ENCODE results near the gene AGXT. TPM values are rescaled to one million over a fixed set of nuclear protein-coding genes. Genes with fewer than 3 reads are reported as not detected.
A peak's percentile ranks its signal among the peaks of the same experiment; 100 is the strongest.
"Not testable (repeated sequence)": the region's sequence is repeated elsewhere in the genome, so short reads cannot be mapped to it uniquely, and the experiment has no call there.

AGXT gene
- total RNA-seq, 1 donor from 2014 or later, result 0.32 TPM

DNA sequence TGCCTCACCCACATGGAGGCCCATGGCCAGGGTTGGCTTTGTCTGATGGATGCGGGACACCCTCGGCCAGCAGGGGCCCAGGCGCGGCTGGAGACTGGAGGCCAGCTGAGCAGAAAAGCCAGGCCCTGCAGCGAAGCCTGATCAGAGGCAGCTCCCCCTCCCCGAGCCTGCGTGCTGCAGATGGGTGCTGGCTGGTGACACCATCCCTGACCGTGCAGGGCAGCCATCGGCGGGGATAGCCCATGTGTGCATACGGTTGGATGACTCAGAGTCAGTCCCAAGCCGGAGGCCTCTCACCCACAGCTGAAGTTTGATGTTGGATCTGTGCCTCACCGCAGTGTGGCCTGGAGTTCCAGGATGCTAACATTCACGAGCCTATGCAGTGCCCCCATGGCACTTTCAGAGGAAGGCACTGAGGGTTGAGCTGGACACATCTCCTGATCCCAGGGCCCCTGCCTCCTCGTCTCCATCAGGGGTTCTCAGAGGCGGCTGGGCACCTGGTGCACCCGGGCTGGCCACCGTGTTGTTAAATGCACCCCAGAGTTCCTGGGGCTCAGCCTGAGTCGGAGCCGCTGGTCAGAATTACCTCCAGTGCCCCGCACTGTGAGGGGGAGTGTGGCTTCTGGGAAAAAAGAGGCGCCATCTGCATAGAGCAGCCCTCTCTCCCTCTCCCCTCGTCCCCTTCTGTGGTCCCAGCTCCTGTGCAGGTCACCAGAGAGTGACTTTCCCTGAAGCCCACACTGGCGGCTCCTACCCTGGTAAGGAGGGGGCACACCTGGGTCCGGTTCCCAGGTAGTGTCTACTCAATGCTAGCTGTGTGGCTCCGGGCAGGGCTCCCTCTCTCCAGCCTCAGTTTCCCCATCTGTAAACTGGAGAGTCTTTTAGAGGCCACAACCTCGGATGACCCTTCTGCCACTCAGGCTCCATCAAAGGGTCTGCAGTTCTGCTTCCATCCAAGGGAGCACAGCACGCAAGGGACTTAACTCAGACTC is 29.2 kb upstream of the AGXT start:
- DNase-seq (ENCODE audit: low spot score), result peak; percentile 88

DNA sequence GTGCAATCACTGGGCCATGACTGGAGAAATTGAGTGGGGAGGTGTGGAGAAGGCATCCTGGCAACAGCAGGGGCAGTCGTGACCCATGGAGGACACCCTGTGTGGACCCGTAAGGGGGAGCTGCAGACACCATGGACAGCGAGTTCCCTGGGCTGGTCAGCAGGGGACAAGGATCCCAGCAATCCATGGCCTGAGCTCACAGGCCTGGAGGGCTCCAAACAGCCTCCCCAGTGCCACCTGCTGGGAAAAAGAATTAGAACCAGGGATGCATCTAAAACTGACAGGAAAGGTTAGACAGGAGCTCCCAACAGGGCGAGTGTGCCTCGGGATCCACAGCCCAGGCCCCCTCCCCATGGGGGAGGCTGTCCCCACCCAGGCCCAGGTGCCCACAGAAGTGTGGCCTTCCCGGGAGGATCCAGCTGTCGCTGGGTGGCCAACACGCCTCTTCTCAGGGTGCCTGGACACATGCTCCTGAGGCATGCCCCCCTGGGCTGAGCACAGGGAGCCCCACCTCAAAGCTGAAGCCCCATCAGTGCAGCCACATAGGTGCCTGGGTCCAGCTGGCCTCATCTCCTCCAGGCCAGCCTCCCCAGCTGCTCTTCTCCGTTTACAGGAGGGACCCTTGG is 28.1 kb upstream of the AGXT start:
- DNase-seq (ENCODE audit: low spot score), result no peak

DNA sequence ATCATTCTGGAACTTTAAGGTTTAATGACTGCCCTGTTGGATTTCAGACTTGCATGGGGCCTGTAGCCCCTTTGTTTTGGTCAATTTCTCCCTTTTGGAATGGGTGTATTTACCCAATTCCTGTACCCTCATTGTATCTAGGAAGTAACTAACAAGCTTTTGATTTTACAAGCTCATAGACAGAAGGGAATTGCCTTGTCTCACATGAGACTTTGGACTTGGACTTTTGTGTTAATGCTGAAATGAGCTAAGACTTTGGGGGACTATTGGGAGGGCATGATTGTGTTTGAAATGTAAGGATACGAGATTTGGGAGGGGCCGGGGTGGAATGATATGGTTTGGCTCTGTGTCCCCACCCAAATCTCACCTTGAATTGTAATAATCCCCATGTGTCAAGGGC is 22.3 kb upstream of the AGXT start:
- not testable (repeated sequence) for DNase-seq (ENCODE audit: low spot score)

GRCh38 chr2:240846873-240847595 is 21.6 kb upstream of the AGXT start:
- no peak for DNase-seq (ENCODE audit: low spot score)

- DNase-seq (ENCODE audit: low spot score), result no peak
Observed at GRCh38 chr2:240847817-240848216, 20.8 kb upstream of the AGXT start.

DNA sequence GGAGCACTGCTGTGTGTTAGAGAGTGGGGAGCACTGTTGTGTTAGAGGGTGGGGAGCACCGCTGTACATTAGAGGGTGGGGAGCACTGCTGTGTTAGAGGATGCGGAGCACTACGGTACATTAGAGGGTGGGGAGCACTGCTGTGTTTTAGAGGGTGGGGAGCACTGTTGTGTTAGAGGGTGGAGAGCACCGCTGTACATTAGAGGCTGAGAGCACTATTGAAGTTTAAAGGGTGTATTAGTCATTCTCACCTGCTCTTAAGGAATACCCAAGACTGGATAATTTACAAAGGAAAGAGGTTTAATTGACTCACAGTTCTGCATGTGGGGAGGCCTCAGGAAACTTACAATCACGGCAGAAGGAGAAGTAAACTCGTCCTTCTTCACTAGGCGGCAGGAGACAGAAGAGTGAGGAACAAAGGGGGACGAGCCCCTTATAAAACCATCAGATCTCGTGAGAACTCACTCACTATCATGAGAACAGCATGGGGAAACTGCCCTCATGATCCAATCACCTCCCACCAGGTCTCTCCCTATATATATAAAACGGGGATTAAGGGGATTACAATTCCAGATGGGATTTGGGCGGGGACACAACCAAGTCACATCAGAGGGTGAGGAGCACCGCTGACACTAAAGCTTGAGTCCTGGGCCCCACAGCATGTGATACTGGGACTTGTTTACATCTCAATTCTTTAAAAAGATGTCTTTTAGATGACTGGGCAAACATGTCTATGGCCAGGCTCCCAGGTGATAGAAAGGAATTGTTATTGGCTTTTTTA is 19.5 kb upstream of the AGXT start:
- DNase-seq (ENCODE audit: low spot score), result no peak

GRCh38 chr2:240850026-240850425 is 18.6 kb upstream of the AGXT start:
- DNase-seq (ENCODE audit: low spot score), result no peak

DNA sequence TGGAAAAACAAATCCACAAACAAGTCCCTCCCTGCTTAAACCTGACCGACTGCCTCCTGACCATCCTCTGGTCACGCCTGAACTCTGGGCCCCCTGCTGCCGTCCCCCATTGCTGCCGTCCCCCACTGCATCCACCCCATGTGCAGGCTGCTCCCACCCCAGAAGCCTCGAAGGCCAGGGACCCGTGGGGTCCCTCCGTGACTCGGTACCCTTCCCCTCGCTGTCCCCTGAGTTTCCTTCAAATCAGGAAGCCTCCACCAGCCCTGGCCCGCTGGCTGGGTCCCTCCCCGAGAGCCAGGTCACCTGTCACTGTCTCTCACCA is 17.9 kb upstream of the AGXT start:
- no peak for DNase-seq (ENCODE audit: low spot score)

DNA sequence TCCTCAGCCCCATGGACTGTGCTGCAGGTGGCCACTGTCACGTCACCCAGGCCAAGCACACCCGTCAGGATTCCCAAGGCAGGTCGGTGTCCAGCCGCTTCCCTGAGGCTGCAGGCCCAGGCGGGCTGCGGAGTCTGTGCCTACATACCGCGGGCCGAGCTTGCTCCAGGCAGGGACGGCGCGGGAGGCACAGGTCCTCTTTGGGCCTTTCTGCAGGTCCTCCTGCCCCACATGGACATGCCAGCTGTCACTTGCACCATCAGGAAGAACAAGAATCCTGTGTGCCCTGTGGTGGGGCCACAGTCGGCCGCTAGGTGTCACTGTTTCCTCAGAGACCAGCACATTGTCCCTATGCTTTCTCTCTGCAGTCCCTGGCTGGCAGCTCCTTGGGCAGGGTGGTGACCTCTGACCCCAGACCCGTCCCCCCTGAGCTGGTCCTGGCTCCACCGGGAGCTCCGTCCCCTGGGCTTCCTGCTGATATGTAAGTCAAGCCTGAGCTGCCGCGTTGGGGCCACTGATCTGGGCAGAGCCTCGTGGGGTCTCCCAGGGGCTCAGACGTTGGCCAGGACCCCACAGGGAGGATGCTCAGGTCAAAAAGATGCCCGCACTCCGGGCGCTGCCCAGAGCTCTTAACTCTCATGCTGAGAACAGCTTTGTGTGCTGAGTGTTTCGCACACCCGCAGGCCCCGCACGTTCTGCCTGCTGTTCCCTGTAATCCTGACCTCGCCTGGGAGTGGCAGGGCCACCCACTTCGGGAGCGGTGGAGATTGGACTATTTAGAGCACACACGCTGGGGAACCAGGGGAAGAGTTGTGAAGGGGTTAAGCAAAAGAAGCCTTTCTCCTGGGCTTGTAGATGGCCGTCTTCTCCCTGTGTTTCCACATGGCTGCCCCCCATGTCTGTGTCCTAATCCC is 17.3 kb upstream of the AGXT start:
- DNase-seq (ENCODE audit: low spot score), result no peak

- DNase-seq (ENCODE audit: low spot score), result no peak
Observed at GRCh38 chr2:240852671-240853314, 15.8 kb upstream of the AGXT start.

GRCh38 chr2:240855670-240856069 is 13.0 kb upstream of the AGXT start:
- DNase-seq (ENCODE audit: low spot score), result no peak

DNA sequence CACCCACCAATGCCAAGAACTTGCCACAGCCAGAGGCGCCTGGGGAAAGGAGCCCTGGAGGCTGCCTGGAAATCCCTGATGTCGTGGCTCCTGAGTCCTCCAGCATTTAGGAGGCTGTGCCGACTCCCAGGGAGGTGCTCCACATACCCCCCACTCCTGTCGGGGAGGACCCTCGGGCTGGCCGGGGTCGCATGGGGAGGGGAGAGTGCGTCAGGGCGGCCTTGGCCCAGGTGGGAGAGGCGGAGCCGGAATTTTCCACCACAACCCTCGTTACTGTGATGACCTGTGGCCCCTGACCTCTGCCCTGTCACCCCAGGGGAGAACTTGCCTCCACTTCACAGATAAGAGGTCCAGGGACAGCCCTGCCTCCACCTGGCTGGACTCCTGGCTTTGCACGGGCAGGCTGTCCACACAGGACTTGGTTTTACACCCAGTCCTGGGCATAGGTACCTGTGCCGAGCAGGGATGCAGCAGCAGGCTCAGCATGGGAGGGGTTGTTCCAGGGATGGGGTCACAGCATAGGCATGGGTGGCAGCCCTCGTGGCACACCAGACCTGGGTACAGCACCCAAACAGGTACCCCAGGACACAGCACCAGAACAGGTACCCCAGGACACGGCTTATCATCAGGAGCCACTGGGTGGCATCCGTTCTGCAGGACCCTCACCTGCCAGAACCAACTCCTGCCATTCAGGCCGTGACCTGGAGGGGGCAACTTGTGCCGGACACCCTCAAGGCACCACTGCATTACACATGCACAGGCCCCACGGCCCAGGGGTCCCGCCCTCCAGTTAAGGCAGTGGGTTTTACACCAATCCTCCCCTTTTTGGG is 12.3 kb upstream of the AGXT start:
- DNase-seq (ENCODE audit: low spot score), result no peak

- DNase-seq (ENCODE audit: low spot score), result peak; percentile 68
Observed at GRCh38 chr2:240857039-240858008, 11.3 kb upstream of the AGXT start.

- DNase-seq (ENCODE audit: low spot score), result no peak
Observed at GRCh38 chr2:240858321-240858720, 10.3 kb upstream of the AGXT start.

DNA sequence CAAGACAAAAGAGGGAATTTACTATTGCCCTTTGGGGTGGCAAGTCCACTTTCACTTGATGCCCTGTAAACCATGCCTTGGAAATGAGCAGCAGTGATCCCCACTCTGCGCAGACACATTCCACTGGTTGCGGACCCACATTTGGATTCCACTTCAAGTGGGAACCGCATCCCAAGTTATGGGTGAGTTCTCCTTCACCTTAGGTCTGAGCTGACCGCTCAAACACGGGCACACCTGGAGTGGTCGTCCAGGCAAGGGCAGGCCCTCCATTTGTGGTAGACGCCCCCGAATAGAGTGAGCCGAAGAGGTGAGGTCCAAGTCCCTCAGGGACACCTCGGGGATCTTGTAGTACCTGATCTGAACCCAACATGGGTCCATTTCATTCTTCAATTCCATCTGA is 9.8 kb upstream of the AGXT start:
- no peak for DNase-seq (ENCODE audit: low spot score)

GRCh38 chr2:240861547-240861946 is 7.1 kb upstream of the AGXT start:
- DNase-seq (ENCODE audit: low spot score), result no peak

GRCh38 chr2:240864475-240864874 is 4.1 kb upstream of the AGXT start:
- DNase-seq (ENCODE audit: low spot score), result no peak

DNA sequence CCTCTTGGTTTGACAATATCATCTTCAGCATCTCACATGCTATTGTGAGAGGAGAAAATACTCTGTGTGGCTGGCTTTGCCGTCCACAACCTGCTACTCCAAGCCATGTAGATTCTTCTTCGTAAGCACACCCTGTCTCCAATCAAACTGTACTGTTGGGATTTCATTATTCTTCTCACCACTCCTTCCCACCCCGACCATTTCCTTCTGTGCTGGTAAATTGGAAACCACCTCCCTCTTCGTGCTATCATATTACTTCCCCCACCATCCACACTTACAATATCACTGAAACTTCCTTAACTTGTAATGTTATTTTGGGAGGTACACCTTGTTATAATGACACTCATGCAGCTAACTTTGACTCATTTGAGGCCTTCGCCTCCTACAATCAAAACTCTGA is 3.2 kb upstream of the AGXT start:
- DNase-seq (ENCODE audit: low spot score), result no peak
